ENCODE data around the gene NOCT. TPM values are rescaled to one million over a fixed set of nuclear protein-coding genes. Genes with fewer than 3 reads are reported as not detected.
A peak's percentile ranks its signal among the peaks of the same experiment; 100 is the strongest.

Gene NOCT
- total and polyA plus RNA-seq, 2 of the 8 experiments (the other 6 are each of a cell fraction or from before 2014, with no cell fraction given) = 10.4 to 45.5 TPM

DNA sequence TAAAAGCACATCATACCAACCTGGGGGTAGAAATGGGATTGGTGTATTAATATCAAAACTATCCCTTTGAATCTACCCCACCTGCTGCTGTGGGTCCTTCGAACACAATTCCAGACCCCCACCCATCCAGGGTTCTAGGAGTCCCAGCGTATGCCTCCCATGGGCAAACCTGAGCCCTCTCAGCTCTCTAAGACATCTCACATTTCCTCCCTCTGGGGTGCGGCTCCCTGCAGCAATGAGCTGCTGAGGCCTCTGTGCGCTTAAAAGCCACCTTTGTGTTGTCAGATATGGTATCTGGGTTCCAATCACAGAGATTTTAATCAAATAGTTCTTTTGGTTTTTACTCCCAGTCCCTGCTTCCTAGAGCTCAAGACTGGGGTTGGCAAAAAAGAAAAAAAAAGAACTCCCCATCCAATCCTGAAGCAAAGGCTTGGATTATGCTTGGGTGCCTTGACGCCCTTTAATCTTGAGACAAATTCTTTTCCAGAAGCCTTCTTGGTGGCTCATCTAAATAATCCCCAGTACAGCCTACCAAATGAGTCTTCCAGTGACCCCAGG lies 37.5 kb upstream of the NOCT start:
- no peaks in the 10 kb centered on the region for H3K27me3 ChIP-seq (replicated peaks in 1 of 4; ENCODE audit: control insufficient read depth in 3 of 4, extremely low read depth in 1 of 4, insufficient read depth in 3 of 4, low read length in 3 of 4)
- TF ChIP-seq KDM1A (IDR thresholded peaks at IDR 0.05; ENCODE audit: borderline replicate concordance, low read length) (0 out of 2 replicates have a peak, but pooled peaks have one; percentile 35), RAD21 (IDR thresholded peaks at IDR 0.05 in 1 of 2, conservative IDR thresholded peaks at IDR 0.05 in 1 of 2; ENCODE audit: low read depth in 2 of 2, low read length in 2 of 2) (no peak)
- H3K36me3 ChIP-seq (ENCODE audit: control insufficient read depth in 2 of 4, insufficient read depth in 4 of 4, low read length in 3 of 4) = no peaks in the 10 kb centered on the region
- no peak overlapping the region for H3K9ac ChIP-seq (replicated peaks in 1 of 4; ENCODE audit: extremely low read depth in 1 of 4, low read depth in 3 of 4, low read length in 3 of 4)
- peak overlapping the region; percentile 96; the same call in 1 of the 2 replicates for H2BK20ac ChIP-seq (ENCODE audit: low read length)
- H3K79me2 ChIP-seq (ENCODE audit: control insufficient read depth in 1 of 2, insufficient read depth in 2 of 2, low read length in 2 of 2) = no peaks in the 10 kb centered on the region
- 45% methylated on average over 5 of the region's 5 CpGs; no CpG with 5 or more reads in 1 of the 2 experiments for WGBS, 2 experiments (ENCODE audit: extremely low coverage in 1 of 2, insufficient coverage in 1 of 2, insufficient read length in 1 of 2, insufficient replicate concordance in 2 of 2, low coverage in 1 of 2, low lambda C conversion rate in 2 of 2, missing lambda C conversion rate in 1 of 2)
- no peak overlapping the region for H4K8ac ChIP-seq (ENCODE audit: extremely low read depth, insufficient read depth, low read length)
- no peaks in the 10 kb centered on the region for H3K23me2 ChIP-seq (ENCODE audit: low read depth, low read length)
- no peak overlapping the region for H3K4ac ChIP-seq (replicated peaks; ENCODE audit: insufficient read length, low read depth, low read length)
- no peak overlapping the region for H3K56ac ChIP-seq (replicated peaks; ENCODE audit: insufficient read length, low read depth, low read length)
- DNase-seq (ENCODE audit: low read depth in 1 of 2, low spot score in 2 of 2) (peak in 1 of 2 experiments; percentile 50), FAIRE-seq (no peak)
- no peak overlapping the region for H2AK5ac ChIP-seq (ENCODE audit: low read depth, low read length)
- no peak overlapping the region for H2BK120ac ChIP-seq (replicated peaks; ENCODE audit: low read depth, low read length)
- H3K4me2 ChIP-seq (ENCODE audit: insufficient read depth in 1 of 2, low read depth in 2 of 2, low read length in 2 of 2) = 0 out of 4 replicates have a peak overlapping the region, but pooled peaks of 1 of the 2 experiments have one; percentile 13
- peak overlapping the region; percentile 35; the same call in 1 of the 2 replicates for H2BK12ac ChIP-seq (ENCODE audit: low read depth, low read length)
- no peak overlapping the region for H3K14ac ChIP-seq (ENCODE audit: insufficient read length)
- no peak overlapping the region for H2BK15ac ChIP-seq (ENCODE audit: low read length)
- peaks cover 10 to 27% (median 13%) of the 10 kb centered on the region in 4 experiments; a peak in 6 of 7 replicates for H3K4me1 ChIP-seq (replicated peaks in 1 of 4; ENCODE audit: control insufficient read depth in 3 of 4, insufficient read depth in 4 of 4, low read length in 3 of 4)
- H3K18ac ChIP-seq (ENCODE audit: extremely low read depth, low read length) = peak overlapping the region; percentile 79
- no peaks in the 10 kb centered on the region for H3K9me3 ChIP-seq (ENCODE audit: insufficient read depth in 2 of 2, low read depth in 1 of 2, low read length in 1 of 2)
- peak overlapping the region; percentile 77; the same call in 1 of the 2 replicates for H2BK5ac ChIP-seq (ENCODE audit: low read depth, low read length)
- H2AFZ ChIP-seq (ENCODE audit: low read length) = no peak overlapping the region
- no peak overlapping the region for H3K27ac ChIP-seq (ENCODE audit: low read depth, low read length)
- H3K4me3 ChIP-seq (ENCODE audit: extremely low read depth in 1 of 4, insufficient read depth in 2 of 4, low read depth in 3 of 4, low read length in 4 of 4) = no peak overlapping the region
- H3K79me1 ChIP-seq (ENCODE audit: low read depth, low read length) = no peaks in the 10 kb centered on the region
- no peak overlapping the region for H4K91ac ChIP-seq (replicated peaks; ENCODE audit: insufficient read length, low read length)
- CTCF ChIA-PET (ENCODE audit: partially characterized antibody) = interaction anchor here (0.8 to 1.3 kb wide), 4 partner anchors 10 to 53 kb away, joined by 3 read pairs; no protein-coding TSS in a partner anchor
- no peaks in the 10 kb centered on the region for H4K20me1 ChIP-seq (replicated peaks in 1 of 2; ENCODE audit: control insufficient read depth in 1 of 2, insufficient read depth in 2 of 2, low read length in 2 of 2)
- H4K5ac ChIP-seq (ENCODE audit: insufficient read length, low read depth, low read length) = no peak overlapping the region
- no peak overlapping the region for H3K23ac ChIP-seq (ENCODE audit: insufficient read length)
- POLR2A ChIA-PET (ENCODE audit: partially characterized antibody) = interaction anchor here (1.6 kb wide), 1 partner anchor 36 kb away, joined by 5 read pairs; no protein-coding TSS in a partner anchor

Measured in H1 (cell line).